ENCODE data around the gene FGL2.
"Not testable (repeated sequence)": the region's sequence is repeated elsewhere in the genome, so short reads cannot be mapped to it uniquely, and the experiment has no call there.

Gene FGL2

GRCh38 chr7:77209479-77210139 is 10.0 kb upstream of the FGL2 start:
- DNase-seq, result no peak

DNA sequence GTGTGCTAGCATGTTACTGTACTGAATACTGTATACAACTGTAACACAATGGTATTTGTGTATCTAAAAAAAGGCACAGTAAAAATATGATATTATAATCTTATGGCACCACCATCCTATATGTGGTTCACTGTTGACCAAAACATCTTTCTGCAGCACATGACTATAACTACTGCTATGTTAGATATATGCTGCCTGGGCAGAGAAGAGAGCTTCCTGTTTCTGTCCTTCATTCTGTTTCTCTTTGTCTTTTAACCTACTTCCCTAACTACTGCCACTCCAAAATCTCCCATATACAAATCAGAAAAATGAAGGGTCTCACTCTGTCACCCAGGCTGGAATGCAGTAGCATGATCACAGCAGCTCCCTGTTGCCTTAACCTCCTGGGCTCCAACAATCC is 8.8 kb upstream of the FGL2 start:
- DNase-seq, result peak; percentile 31

- DNase-seq, result no peak
Observed at GRCh38 chr7:77205706-77206105, 6.1 kb upstream of the FGL2 start.

GRCh38 chr7:77202481-77202976 is 2.9 kb upstream of the FGL2 start:
- peak; percentile 54 for DNase-seq

GRCh38 chr7:77200542-77200941 is 923 bp upstream of the FGL2 start:
- peak; percentile 30 for DNase-seq

- DNase-seq, result no peak
Observed at GRCh38 chr7:77197141-77197540, 2.5 kb downstream of the FGL2 start.

DNA sequence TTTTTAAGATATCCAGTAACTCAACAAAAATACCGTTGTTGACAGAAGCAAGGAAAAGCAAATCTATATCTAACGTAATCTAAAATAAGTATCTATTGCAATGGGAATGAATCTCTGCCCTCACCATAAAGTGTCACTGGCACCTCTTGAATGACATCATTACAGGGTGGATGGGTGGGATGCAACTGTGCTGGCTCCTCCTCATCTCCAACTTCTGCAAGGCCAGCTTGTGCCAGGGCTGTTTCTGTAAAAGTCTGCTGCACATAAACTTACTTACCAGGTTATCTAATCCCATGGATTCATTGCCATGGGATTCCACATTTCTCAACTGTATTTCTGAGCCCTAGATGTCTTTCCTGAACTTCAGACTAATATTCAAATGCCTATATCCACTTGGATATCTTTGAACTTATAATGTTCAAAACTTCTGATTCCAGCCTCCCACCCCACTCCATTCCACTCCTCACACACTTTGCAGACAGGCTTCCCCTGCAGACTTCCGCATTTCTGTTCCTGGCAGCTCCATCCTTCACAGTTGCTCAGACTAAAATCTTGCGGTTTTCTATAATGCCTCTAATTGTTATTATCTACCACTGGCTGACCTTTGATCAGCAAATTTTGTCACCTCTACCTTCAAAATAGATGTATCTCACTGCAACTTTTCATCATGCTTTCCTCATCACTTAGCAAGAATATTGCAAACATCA is 10.7 kb downstream of the FGL2 start:
- peak; percentile 93 for DNase-seq

DNA sequence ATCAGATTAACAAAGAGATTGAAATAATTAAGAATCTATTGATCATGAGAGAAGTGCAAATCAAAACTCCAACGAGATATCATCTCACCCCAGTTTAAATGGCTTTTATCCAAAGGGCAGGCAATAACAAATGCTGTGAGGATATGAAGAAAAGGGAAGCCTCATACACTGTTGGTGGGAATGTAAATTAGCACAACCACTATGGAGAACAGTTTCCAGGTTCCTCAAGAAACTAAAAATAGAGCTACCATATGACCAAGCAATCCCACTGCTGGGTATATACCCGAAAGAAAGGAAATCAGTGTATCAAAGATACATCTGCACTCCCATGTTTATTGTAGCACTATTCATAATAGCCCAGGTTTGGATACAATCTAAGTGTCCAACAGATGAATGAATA is 13.8 kb downstream of the FGL2 start:
- no peak for DNase-seq

DNA sequence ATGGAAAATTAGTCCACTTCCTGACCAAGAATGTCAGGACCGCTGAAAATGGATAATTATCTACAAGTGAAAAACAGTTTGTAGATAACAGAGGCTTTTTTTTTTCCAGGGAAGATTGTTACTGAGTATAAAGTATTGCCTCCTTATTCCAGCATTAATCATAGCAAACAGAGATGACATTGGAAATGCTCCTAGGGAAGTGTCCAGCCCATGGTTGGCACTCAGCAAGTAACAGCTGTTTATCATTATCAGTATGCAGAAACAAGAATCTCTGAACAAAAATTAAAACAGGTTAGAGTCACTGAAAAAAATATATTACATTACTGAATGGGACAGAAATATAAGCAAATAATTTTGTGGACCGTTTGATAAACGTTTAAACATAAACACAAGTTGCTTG is 14.6 kb downstream of the FGL2 start:
- DNase-seq, result no peak

GRCh38 chr7:77184463-77184862 is 15.2 kb downstream of the FGL2 start:
- DNase-seq, result no peak

- DNase-seq, result no peak
Observed at GRCh38 chr7:77182261-77182660, 17.4 kb downstream of the FGL2 start.

- no peak for DNase-seq
Observed at GRCh38 chr7:77181734-77182133, 17.9 kb downstream of the FGL2 start.

DNA sequence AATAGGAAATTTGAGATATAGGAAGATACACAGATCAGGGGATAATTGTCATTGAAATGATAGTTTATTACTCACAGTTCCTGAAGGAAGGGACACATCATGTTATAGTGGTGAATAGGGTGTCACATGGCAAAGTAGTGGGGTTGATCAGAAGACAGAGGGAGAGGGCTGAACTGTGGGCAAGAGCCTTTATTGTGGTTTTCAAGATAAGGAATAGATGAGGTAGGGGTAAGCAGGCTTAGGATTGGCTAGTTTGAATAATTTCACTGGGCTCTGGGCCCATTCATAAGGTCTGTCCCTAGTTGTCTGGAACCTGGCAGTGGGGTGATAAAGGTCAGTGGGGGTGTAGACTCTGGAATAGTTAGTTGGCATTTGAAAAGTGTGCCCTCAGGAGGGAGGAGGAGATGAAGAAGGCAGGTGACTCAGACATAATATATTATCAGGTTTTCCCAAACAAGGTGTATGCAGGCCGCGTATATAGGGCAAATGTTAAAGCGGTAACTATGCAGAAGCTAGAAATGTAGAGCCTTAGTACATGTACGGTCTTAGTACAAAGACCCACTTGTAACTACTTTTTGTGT is 18.5 kb downstream of the FGL2 start:
- DNase-seq, result peak; percentile 77

DNA sequence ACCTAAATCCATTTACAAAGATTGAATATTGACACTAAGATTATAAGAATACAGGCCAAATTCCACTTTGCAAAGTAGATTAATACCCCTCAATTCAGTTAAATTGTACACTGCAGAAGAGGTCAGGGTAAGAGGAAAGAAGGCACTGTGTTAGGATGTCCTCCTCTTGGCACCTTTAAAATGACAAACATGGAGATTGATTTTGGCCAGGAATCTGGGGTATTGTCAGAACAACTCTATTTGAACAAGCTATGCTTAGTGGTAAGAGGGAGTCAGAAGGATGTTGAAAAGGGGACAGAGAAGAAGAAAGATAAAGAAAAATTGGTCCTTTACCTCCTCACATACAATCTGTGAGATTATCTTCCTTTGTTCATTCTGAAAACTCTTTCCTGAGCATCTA is 21.6 kb downstream of the FGL2 start:
- not testable (repeated sequence) for DNase-seq

- DNase-seq, result not testable (repeated sequence)
Observed at GRCh38 chr7:77177321-77177904, 22.2 kb downstream of the FGL2 start.

DNA sequence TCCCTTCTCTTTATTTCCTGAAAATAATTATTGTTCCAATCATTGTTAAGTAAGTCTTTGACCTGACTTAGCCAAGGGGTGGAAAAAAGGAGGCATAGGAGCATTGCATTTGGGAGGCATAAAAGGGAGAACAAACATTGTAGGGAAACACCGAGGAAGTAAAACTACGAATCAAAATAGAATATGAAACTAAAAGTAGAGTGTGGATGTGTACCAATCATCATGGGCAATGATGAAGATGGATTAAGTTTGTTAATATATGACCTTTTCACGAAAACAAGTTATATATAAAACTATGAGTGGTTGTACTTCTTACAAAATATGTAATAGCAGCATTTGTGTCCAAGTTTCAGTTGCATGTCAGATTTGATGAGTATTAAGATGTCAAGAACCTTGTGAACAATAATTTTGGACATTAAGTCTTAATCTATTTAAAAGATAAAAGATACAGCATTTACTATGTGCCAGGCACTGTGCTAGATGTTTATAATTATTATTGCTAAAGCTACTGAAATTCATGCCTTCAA is 24.3 kb downstream of the FGL2 start:
- DNase-seq, result not testable (repeated sequence)

GRCh38 chr7:77174418-77174817 is 25.2 kb downstream of the FGL2 start:
- DNase-seq, result not testable (repeated sequence)

- not testable (repeated sequence) for DNase-seq
Observed at GRCh38 chr7:77172437-77173172, 27.0 kb downstream of the FGL2 start.

DNA sequence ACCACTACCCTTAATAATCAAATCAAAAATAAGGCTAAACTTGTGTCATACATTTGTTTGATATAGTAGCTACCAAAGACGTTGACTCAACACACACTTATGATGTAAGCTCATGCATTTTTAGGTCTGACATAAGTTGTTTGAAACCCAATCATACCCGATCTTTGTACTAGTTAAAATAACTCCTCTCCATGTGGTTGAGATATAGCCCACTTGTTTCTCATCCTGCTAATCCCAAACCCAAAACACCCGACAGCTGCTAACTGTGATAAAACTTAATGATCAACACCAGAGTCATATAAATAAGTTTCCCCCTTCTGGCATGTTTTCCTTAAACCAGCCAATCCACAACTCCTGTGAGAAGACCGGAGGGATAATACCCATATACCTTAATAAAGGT is 28.5 kb downstream of the FGL2 start:
- DNase-seq, result peak; percentile 44

DNA sequence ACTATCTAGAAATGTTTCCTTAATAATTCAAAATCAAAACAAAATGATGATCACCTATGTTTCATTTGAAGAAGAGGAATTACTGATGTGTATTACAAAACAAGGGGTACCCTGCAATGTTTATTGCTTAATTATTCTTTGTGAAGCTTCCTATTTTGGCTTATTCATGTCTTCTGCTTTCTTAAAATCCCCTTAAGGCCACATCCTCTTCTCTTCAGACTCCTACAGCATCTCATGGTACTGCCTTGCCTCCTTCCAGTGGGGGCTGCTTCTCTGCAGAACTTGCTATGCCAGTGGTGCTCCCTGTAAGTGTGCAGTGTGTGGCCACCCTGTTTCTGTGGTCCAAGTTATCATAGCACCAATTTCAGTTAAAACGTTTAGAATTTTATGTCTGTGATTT is 42.2 kb downstream of the FGL2 start:
- no peak for DNase-seq

DNA sequence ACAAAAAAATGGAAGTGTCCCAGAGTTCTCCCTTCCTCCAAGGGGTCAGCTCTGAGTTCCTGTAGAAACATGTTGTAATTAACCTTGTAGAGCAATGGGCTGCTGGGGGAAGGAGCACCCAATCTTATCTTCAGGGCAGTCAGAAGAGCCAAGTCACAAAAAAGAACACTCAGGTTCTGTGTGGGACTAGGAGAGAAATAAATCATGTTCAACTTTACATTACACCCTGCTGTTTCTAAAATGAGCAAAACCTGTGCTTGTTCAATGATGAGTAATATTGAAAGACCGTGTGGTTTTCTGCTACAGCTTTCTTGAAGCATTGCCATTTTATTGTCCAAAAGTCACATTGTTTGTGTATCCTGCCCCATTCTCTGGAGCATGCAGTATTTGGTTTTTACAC is 42.6 kb downstream of the FGL2 start:
- DNase-seq, result not testable (repeated sequence)

DNA sequence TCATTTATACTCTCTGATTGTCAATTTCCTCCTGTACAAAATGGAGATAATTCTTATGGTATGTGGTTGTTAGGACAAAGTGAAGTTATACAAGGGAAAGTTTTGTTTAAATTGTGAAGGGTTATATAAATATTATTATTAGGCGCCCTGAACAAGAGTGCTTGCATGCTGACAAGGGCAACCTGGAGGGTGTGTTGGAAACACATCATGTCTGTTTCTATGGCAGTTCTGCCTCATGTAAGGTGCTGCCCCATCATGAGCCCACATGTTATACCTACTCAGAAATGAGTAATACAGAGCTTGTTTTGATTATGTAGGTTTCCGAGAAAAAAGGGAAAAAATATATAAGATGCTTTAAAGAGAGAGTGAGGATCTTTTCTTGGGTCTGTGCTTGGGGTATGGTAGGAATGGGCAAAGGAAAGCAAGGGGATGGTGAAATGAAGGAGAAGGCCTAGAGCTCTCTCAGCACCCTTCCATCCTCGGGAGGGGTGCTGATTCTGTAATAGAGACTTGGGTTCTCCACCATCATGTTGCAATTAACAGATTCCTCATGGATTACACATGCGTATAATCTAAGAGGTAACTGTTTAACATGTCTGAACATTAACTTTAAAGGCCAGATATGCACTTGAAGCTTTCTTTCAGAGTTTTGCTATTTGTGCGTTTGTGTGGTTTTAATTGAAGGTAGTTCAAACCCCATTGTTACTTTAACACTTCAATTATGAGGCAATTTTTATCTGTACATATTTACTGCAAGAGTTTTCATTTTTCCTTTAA is 43.8 kb downstream of the FGL2 start:
- DNase-seq, result not testable (repeated sequence)

Data from OCI-M1 (cell line).